C4-2B (cell line): ENCODE data around the gene MARCHF7.
"Not testable (repeated sequence)": the region's sequence is repeated elsewhere in the genome, so short reads cannot be mapped to it uniquely, and the experiment has no call there.

Source experiments
- H3K27ac ChIP-seq: fragments of 450-650 bp; 2 replicates; pipeline ENCODE4 v1.5.1; 2017
- CTCF ChIP-seq: fragments of 450-650 bp; conservative IDR thresholded peaks from 2 replicates; pipeline ENCODE4 v1.5.1; 2017; ENCODE audit warnings: mild to moderate bottlenecking
- ZFX ChIP-seq: fragments of 450-650 bp; IDR thresholded peaks from 2 replicates; pipeline ENCODE4 v1.6.1; 2017

MARCHF7 gene

GRCh38 chr2:159737917-159738296 is 25.6 kb downstream of the MARCHF7 start:
- TF ChIP-seq CTCF (no peak), ZFX (no peak)
- H3K27ac ChIP-seq: no peak overlapping the region

DNA sequence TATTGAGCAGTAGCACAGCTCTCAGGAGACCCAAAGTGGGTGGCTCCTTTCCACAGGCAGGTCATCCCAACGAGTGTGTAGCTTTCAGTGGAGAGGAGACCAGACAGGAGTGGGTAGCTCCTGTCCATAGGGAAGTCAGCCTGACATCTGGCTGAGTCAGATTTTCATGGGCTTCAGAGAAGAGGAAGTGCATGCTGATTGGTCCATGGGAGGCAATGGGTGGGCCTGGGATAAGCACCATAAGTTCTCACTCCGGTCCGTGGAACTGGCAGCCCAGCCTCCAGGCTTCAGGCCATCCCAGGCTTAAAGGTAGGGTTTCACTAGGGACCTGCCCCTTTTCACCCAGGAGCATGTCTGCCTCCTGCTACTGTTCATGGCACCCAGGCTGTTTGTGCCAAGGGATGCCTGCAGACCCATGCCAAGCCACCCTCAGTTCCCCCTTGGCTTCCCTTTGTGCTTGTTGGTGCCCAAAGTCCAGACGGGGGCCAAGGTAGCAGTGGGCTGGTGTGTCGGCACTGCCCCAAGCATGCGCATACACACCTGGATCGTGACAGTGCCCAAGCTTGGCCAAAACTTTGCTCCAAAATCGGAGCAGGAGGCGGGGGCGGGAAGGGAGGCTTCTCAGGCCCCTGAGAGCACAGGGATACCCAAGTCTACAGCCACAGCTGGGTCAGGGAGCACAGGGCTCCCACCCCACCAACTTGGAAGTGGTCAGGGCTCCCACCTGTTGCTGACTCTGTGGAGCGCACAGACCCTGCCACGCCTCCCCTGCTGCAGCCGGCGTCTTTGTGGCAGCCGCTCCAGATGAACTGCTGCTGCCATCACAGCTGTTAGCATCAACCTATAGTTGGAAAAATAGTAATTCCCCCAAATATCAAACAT is 26.4 kb downstream of the MARCHF7 start:
- no peak for TF ChIP-seq CTCF
- TF ChIP-seq ZFX: no peak

DNA sequence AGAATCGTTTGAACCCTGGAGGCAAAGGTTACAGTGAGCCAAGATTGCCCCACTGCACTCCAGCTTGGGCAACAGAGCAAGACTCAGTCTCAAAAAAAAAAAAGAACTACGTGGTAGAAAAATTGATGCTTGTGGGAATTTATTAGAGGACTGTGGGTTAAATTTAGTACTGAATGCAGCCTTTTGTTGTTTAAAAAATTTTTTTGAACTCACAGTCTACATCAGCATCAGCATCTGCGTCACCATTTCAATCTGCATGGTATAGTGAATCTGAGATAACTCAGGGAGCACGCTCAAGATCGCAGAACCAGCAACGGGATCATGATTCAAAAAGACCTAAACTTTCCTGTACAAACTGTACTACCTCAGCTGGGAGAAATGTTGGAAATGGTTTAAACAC is 30.5 kb downstream of the MARCHF7 start:
- H3K27ac ChIP-seq: no peak overlapping the region
- no peak for TF ChIP-seq CTCF
- TF ChIP-seq ZFX: no peak

More for the DNA sequence above, 26.4 kb downstream of the MARCHF7 start:
- no peak overlapping the region for H3K27ac ChIP-seq

DNA sequence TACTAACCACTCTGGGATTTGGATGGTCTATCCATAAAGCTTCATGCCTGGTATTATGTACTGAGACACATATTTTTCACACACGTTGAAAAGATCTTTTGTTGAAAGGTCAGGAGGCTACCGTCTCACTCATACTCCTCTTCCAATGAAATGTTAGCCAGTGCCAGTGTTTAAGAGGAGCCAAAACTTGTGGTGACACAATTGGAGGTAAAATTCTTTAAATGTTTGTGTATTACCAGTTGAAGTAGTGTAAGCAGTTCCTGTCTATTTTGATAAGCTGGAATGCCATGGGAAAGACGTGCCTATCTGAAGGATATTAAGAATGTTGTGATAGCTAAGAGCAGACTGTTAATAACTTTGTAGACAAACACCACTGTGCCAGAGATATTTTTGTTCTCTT is 32.1 kb downstream of the MARCHF7 start:
- H3K27ac ChIP-seq: no peak overlapping the region
- TF ChIP-seq CTCF: no peak
- TF ChIP-seq ZFX: no peak

DNA sequence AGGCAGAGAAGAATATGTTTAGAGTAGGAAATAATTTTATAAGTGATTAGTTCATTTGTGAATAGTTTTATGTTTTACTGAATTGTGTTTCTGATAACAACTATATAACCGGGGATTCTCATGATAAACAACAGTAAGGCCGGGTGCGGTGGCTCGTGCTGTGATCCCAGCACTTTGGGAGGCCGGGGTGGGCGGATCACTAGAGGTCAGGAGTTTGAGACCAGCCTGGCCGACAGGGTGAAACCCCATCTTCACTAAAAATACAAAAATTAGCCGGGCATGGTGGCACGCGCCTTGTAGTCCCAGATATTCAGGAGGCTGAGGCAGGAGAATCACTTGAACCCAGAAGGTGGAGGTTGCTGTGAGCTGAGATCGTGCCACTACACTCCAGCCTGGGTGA is 32.9 kb downstream of the MARCHF7 start:
- not testable (repeated sequence) for H3K27ac ChIP-seq

GRCh38 chr2:159748089-159748488 is 35.8 kb downstream of the MARCHF7 start:
- no peak for TF ChIP-seq CTCF
- no peak for TF ChIP-seq ZFX
- H3K27ac ChIP-seq: no peak overlapping the region

DNA sequence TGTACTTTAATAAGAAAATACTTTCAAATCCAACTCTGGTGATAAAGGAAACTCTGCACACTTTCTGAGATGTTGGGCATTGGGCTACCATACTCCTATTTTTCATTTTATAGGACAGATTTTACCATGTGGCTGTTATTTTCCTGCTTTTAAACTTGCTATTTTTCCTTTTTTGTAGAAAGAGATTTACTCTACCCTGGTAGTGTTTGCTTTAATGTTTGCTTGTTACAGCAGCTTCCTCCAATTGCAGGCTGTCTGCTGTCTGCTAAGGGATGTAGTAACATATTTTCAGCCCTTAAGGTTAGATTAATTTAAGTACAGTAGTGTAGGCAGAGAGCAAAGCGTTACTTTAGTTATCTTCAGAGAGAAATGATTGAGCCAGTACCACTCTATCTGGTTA is 38.6 kb downstream of the MARCHF7 start:
- no peak overlapping the region for H3K27ac ChIP-seq

More for the DNA sequence above, 38.6 kb downstream of the MARCHF7 start:
- TF ChIP-seq CTCF (no peak), ZFX (no peak)
